GM21737 (cell line): Measurements from ENCODE around the gene DNAJC17.

Experiments used
- ATAC-seq: cut with Tn5 transposase; IDR thresholded peaks from one replicate; pipeline ENCODE4 v1.9.1; 2021; ENCODE audit warnings: mild to moderate bottlenecking, moderate library complexity; ENCODE audit not compliant: unreplicated experiment

Gene DNAJC17, protein sequence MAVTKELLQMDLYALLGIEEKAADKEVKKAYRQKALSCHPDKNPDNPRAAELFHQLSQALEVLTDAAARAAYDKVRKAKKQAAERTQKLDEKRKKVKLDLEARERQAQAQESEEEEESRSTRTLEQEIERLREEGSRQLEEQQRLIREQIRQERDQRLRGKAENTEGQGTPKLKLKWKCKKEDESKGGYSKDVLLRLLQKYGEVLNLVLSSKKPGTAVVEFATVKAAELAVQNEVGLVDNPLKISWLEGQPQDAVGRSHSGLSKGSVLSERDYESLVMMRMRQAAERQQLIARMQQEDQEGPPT

DNA sequence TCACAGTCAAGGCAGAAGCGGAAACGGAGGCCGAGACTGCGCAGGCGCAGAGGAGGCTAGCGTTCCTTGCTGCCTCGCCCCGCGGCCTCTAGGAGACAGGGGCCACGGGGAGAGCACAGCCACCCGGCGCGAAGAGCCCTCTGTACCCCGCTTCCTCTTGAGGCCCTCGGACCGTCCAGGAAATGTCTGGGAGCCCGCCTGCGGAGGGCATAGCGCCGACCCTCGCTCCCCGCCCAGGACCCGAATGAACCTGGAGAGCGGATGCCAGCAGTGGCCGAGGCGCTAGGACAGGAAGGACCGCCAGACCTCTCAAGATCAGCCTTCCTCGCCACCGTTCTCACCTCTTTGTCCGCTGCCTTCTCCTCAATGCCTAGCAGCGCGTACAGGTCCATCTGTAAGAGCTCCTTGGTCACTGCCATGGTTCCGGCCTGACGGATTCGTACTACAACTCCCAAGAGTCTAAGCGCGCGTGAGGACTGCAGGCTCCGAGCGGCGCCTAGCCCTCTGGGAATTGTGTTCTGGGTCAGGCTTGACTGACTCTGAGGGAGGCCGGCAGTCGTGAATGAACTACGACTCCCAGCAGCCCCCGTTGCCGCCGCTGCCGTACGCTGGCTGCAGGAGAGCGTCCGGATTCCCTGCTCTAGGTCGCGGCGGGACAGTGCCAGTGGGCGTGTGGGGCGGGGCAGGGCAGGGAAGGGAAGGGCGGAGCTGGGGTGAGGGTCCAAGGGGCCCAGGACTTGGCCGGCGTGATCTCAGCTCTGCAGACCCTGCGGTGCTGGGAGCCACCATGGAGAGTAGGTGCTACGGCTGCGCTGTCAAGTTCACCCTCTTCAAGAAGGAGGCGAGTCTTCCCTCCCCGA is at the start of gene DNAJC17, which contains the start of gene ZFYVE19:
Gene DNAJC17 (minus strand): TSS at position 446 of the 860 bp plus-strand sequence. CDS start 27 bp downstream, at position 419.
Gene ZFYVE19 (plus strand): TSS at position 62 of the 860 bp plus-strand sequence. CDS start 501 bp downstream, at position 563.
- peak; percentile 94 for ATAC-seq

DNA sequence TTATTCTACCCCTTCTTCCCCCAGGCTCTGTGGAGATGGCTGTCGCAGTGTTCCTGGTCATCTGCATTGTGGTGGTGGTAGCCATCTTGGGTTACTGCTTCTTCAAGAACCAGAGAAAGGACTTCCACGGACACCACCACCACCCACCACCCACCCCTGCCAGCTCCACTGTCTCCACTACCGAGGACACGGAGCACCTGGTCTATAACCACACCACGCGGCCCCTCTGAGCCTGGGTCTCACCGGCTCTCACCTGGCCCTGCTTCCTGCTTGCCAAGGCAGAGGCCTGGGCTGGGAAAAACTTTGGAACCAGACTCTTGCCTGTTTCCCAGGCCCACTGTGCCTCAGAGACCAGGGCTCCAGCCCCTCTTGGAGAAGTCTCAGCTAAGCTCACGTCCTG is 49.5 kb upstream of the DNAJC17 start:
- no peak for ATAC-seq

DNA sequence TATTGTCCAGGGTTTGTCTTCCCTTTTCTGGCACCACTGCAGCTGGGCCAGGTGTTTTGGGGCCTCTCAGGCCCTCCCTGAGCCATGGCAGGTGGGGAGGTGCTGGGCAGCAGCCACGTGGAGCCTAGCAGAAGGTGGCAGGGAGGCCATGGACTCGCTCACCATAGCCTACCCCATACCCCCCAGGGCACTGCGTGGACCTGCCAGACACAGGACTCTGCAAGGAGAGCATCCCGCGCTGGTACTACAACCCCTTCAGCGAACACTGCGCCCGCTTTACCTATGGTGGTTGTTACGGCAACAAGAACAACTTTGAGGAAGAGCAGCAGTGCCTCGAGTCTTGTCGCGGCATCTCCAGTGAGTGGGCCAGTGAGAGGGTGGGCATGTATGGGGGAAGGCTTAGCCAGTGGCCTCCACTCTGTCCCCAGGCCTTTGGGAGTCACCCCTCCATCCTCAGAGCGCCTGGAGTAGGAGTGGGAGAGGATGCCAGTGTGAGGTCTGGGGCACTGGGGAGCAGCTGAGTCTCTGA is 48.5 kb upstream of the DNAJC17 start:
- no peak for ATAC-seq

DNA sequence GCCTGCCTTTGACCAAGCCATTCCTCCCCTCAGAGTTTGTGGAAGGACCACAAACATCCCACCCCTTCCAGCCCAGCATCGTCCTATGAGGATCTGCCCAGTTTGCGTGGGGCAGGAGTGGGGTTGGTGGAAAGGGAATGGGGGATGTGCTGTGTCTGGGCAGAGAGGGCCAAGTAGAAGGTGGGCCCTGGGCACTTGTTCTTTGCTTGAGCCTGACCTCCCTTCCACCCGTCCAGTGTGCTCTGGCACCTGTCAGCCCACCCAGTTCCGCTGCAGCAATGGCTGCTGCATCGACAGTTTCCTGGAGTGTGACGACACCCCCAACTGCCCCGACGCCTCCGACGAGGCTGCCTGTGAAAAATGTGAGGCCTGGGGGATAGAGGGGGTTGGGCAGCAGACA is 46.9 kb upstream of the DNAJC17 start:
- no peak for ATAC-seq

DNA sequence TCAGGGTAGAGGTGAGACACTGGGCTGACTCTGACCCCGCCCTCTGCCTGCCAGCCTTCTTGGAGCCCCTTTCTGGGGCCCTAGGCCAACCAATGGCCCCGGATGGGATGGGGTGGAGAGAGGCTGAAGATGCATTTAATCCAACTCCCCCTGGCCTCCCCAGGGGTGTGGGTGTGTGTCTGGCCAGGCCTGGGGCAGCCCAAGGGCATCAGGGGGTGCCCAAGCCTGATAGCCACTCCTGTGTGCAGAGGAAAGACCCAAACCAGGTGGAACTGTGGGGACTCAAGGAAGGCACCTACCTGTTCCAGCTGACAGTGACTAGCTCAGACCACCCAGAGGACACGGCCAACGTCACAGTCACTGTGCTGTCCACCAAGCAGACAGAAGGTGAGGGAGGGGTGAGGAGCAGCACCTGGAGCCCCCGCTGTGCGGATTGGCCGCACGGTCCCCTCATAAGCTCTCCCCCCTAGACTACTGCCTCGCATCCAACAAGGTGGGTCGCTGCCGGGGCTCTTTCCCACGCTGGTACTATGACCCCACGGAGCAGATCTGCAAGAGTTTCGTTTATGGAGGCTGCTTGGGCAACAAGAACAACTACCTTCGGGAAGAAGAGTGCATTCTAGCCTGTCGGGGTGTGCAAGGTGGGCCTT is 46.1 kb upstream of the DNAJC17 start:
- ATAC-seq, result no peak

DNA sequence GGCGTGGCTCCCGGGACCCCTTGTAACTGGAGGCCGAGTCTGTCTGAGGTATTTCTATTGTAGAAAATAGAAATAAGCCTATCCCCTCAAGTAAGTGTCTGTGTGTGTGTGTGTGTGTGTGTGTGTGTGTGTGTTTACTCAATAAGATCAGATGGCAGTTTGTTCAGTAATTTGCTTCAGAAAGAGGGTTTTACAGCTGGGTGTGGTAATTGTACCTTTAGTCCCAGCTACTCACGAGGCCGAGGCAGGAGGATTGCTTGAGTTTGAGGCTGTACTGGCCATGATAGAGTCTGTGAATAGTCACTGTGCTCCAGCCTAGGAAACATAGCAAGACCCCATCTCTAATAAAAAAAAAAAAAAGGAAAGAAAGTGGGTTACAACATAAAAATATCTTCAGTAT is 45.3 kb upstream of the DNAJC17 start:
- no peak for ATAC-seq

DNA sequence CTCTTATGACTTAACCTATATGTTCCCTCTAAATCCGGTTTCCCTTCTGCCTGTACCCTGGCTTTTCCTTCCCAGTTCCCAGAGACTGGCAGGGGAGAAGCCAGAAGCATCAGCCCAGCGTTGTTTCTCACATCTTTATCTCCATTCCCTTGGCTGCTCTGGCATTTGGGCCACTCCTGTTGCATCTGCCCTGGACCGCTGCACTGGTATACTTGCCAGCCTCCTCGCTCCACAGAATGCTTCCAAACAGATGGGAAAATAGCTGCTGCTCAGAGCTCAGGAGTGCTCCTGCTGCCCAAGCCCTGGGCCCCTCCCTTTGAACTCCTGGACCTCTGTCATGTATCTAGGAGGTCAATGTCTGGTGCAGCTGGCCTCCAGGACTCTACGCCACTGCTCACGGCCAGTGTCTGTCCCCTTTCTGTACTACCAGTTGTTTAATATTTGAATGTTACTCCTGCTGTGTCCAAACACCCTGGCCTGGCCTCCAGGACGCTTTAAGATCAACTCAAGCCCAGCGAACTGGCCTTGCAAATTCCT is 43.4 kb upstream of the DNAJC17 start:
- ATAC-seq, result no peak

DNA sequence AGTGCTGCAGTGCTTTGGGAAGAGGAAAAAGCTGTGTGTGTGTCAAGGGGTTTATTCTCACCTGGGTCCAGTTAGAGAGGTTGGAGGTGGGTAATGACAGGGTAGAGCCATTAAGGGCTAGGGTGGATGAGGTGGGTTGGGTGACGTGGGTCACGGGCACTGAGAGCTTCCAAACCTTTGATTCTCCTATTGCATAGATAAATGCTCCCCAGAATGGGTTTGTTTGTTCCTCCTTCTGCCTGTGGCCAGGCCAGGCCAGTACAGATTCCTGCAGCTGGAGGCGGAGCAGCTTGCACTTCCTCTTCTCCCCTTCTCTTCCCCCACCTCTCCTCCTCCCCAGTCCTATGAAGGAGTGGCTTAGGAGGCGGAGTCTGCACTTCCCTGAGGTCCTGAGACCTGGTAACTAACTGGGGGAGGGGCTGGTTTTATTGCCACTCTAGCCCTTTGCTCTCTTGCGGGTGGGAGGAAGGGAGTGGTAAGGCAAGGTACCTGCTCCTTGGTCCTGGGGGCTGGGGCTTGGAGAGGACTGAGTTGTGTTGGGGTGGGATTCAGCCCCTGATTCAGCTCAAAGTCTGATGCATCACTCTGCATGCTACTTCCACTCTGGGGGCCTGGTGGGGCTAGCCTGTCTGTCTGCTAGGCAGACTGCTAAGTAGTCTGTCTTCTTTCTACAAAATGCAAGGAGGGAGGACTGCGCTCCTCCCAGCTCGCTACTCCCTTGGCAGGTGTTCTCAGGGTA is 40.1 kb upstream of the DNAJC17 start:
- peak; percentile 62 for ATAC-seq

DNA sequence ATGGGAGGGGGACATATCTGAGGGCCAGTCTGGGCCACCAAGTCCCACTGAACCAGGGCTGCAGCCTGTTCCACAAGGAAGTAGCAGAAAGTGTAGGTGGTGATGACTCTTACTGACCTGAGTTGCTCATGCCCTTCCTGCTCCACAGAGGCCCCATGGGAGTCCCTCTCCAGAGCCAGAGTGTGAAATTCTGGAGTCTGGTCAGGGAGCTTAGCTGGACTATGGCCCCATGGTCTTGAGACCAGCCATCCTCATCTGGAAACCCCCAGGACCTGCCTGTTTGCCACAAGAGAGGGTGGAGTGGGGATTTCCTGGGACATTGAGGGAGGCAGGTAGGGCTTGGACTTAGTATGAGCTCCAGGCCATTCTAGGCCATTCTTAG is 39.6 kb upstream of the DNAJC17 start:
- ATAC-seq, result no peak

DNA sequence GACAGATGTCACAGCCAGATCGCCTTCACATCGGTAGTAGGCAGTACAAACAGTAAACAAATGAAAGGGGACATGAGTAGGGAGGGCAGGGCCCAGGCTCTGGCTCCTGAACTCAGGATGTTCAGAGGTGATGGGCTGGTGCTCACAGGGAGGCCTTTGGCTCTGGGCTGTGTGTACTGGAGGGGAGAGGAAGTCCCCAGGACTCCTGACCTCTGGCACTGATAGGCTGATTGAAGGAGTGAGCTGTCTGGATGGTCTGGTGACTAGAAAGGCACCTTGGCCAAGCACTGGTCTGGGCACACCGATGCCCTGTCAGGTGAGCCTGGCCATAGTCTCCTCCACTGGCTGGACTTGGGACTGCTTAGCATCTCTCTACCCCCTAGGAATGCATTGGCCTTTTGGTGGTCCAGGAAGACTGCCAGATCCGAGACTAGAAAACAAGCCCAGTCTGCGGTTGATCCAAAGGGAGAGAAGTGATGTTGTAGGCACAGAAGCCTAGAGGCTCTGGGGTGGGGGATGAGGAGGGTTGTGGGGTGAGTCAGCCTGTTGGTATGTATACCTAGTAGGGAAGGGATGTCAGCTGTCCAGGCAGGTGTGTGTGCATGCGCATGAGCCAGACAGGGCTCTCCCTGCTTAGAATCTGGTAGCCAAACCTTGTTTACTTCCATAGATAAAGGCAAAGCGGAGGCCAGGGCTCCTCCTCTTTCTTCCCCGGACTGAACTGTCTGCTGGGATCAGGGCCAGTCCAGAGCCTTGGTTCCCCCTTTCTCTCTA is 38.4 kb upstream of the DNAJC17 start:
- ATAC-seq, result no peak

DNA sequence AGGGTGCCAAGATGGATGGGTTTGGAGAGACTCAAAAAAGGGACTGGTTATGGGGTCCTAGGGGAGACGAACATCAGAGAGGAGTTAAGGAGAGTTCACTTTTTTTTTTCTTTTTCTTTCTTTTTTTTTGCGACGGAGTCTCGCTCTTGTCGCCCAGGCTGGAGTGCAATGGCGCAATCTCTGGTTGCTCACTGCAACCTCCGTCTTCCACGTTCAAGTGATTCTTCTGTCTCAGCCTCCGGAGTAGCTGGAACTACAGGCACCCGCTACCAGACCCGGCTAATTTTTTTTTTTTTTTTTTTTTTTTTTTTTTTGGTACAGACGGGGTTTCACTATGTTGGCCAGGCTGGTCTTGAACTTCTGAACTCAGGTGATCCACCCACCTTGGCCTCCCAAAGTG is 37.8 kb upstream of the DNAJC17 start:
- ATAC-seq, result no peak

DNA sequence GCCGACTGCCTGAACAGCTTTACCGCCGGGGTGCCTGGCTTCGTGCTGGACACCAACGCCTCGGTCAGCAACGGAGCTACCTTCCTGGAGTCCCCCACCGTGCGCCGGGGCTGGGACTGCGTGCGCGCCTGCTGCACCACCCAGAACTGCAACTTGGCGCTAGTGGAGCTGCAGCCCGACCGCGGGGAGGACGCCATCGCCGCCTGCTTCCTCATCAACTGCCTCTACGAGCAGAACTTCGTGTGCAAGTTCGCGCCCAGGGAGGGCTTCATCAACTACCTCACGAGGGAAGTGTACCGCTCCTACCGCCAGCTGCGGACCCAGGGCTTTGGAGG is 37.4 kb upstream of the DNAJC17 start:
- ATAC-seq, result no peak

DNA sequence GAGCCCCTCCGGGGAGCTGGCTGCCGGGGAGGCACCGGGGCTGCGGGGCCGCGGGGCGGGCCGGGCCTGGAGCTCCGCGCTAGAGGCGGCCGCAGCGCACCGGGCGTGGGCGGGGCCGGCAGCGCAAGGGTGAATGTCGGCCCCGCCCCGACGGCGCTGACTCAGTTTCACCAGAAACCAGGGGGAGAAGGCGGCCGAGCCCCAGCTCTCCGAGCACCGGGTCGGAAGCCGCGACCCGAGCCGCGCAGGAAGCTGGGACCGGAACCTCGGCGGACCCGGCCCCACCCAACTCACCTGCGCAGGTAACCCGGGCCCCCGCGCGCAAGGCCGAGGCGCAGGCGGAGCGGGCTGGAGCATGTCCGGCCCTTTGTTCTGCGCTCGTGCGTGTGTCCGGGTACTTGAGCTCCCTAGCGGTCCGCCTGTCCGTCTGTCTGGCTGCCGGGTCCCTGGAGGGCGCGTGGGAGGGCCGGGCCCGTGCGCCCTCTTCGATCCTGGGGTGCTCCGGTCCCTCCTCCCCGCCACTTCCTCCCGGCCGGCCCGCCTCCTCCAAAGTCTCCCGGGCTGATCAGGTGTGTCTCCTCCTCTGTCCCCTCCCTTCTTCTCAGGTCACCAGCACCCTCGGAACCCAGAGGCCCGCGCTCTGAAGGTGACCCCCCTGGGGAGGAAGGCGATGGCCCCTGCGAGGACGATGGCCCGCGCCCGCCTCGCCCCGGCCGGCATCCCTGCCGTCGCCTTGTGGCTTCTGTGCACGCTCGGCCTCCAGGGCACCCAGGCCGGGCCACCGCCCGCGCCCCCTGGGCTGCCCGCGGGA is 36.8 kb upstream of the DNAJC17 start, which contains the start of gene SPINT1:
Gene SPINT1 (plus strand): TSS at position 164 of the 811 bp plus-strand sequence. CDS start 507 bp downstream, at position 671.
- ATAC-seq, result no peak

DNA sequence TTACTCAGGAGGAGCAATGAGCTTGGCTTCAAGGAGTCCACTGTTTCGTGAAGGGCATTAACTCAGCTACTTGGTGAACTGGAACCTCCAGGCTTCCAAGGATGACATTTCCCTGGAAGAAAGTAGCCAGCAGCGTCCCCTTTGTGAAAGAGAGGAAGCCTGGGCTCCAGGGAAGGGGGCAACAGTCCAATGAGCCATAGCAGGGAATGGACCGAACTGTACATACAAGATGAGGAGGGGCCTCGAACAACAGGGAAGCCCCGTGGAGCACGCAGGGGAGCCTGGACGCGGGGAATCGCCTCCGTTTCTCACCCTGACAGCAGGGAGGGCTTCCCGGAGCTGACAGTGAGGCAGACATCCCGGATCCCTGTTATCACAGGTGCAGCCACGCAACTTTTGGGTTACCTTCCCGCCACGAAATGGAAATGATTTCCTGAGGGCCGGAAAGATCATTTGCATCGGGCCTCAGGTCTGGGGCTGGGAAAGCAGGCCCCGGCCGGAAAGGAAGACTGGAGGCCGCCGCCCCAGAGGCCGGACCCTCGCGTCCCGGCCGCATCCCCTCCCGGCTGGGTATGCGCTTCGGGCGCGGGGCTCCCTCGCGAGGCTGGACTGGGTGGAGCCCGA is 36.1 kb upstream of the DNAJC17 start:
- no peak for ATAC-seq

DNA sequence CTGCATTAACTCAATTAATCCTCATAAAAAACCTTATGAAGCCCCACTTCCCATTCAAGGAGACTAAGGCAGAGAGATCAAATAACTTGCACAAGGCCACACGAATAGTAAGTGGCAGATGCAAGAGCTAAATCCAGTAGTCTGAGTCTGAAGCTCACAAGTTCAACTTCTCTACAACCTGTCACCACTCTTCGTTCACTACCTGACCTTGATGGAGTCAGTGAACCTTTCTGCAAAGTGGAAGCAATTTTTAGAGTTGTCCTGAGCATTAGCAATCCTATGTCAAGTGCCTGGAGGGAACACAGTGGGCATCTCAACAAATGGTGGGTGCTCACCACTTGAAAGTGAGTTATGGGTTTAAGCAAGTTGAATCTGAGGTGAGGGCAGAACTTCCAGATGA is 34.5 kb upstream of the DNAJC17 start:
- ATAC-seq, result no peak

DNA sequence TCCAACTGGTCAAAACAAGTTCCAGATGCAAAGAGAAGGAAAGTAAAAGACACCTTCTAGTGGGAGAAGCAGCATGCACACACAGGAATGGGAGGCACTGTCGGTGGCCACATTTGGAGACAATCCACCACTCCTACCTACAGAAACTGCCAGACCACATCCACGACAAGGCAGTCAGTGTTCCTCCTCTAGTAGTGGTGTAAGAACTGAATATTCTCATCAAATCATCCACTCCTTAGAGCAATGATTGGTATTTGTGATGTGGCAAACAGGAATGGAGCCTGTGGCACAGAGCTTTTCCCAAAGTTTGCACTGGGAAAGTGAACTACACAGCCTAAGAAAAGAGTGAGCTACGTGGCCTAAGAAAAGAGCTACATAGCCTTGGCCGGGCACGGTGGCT is 31.5 kb upstream of the DNAJC17 start:
- ATAC-seq, result no peak

DNA sequence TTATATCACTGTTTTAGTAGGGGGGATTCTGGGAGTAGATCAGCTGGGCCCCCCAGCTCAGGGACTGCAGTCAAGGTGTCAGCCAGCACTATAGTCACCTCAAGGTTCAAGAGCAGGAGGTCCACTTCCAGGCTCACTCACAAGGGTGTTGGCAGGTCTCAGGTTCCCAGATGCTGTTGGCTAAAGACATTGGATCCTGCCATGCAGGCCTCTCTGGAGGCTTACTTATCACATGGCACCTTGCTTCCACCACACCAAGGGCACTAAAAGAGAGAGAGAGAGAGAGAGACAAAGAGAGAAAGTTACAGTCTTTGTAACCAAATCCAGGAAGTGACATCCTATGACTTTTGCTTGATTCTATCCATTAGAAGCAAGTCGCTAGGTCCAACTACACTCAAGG is 28.7 kb upstream of the DNAJC17 start:
- ATAC-seq, result no peak

DNA sequence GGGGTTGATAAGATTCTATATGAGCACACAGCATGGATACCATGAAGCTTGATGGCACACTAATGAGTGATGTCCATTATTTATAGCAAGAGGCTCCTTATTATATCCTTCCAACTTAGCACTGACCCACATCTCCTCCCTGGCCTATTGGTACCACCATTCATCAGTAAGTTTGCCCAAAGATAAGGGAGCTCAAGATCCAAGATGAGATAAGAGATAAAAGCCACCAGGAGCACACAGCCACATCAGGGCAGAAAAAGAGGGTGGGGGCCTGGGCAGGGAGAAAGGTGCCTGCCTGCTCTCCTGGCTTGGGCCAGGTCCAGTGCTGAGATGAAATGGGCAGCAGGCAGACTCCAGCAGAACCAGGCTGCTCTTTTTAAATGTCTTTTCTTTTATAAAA is 25.6 kb upstream of the DNAJC17 start:
- ATAC-seq, result no peak
